Sigmoid colon (tissue), 7 donors: ENCODE measurements around the gene PSMG4. TPM values are rescaled to one million over a fixed set of nuclear protein-coding genes. Genes with fewer than 3 reads are reported as not detected.
A peak's percentile ranks its signal among the peaks of the same experiment; 100 is the strongest.

Experiments
- DNase-seq: peaks from one replicate; pipeline ENCODE4 v3.0.0-alpha.2; 2019
- H3K27ac ChIP-seq, 4 donors: fragments of 200-600 bp; sonication (generic); one replicate each; pipeline ENCODE4 v1.5.1; 2016 to 2019; ENCODE audit warnings: mild to moderate bottlenecking in 1 of 4
- H3K27me3 ChIP-seq, 3 donors: fragments of 200-600 bp; sonication (generic); one replicate each; pipeline ENCODE4 v1.5.1; 2019; ENCODE audit warnings: mild to moderate bottlenecking in 1 of 3
- H3K36me3 ChIP-seq, 4 donors: fragments of 200-600 bp; sonication (generic); one replicate each; pipeline ENCODE4 v1.5.1; 2016 to 2019
- H3K4me1 ChIP-seq, 4 donors: fragments of 200-600 bp; sonication (generic); one replicate each; pipeline ENCODE4 v1.5.1; 2017 to 2019
- H3K4me3 ChIP-seq, 4 donors: fragments of 200-600 bp; sonication (generic); one replicate each; pipeline ENCODE4 v1.5.1; 2017 to 2019; ENCODE audit warnings: mild to moderate bottlenecking in 2 of 4, moderate library complexity in 1 of 4
- H3K9me3 ChIP-seq, 4 donors: fragments of 200-600 bp in 3 of 4; sonication (generic) in 3 of 4; one replicate each; pipeline versions ENCODE4 v1.5.1 to v1.6.1; 2013 to 2019
- EP300 ChIP-seq, 4 donors: sonication (generic); formaldehyde crosslinking; IDR thresholded peaks; one replicate each; pipeline ENCODE4 v1.6.1; 2017; ENCODE audit warnings: antibody characterized with exemption in 4 of 4
- POLR2A ChIP-seq, 2 donors: fragments of 450-650 bp; IDR thresholded peaks; one replicate each; pipeline ENCODE4 v1.6.1; 2016; ENCODE audit warnings: antibody characterized with exemption in 2 of 2, mild to moderate bottlenecking in 2 of 2, moderate library complexity in 2 of 2
- POLR2AphosphoS5 ChIP-seq, 4 donors: sonication (generic); formaldehyde crosslinking; IDR thresholded peaks; one replicate each; pipeline ENCODE4 v1.6.1; 2017; ENCODE audit warnings: antibody characterized with exemption in 4 of 4
- WGBS, 2 donors: extraction: QIAGEN DNeasy Blood & Tissue Kit; methylation state at CpG; one replicate each; pipeline ENCODE4 v1.1.7; 2013; 5-methylcytosine and 5-hydroxymethylcytosine counted together
- intact Hi-C: fragments of 100-400 bp; cut with DNase I; formaldehyde crosslinking; loops from one replicate; pipeline ENCODE4 v1.15.1; 2023
- polyA plus RNA-seq, 3 donors: library from polyadenylated mRNA; stranded (reverse); fragments of 200-250 nt; gene quantifications; one replicate each; pipeline ENCODE4 v1.2.3, GENCODE V29; 2013
- total RNA-seq, 4 donors: library from RNA; depleted of rRNA; stranded (reverse); fragments of >200 nt; gene quantifications; one replicate each; pipeline ENCODE4 v1.1.0, GENCODE V29; 2016
- TF ChIP-seq, protein P1 (sequence below), 4 experiments: fragments of 450-650 bp in 3 of 4; fragments of 200-600 bp in 1 of 4; IDR thresholded peaks; one replicate each; pipeline ENCODE4 v1.5.1; 2016 to 2019; ENCODE audit warnings: antibody characterized with exemption in 4 of 4, mild to moderate bottlenecking in 3 of 4, moderate library complexity in 2 of 4
- donor health status: healthy with polysubstance abuse.
- donor health status: Bipolar disorder and iron deficiency.
- donor health status: healthy.

PSMG4 gene
- total and polyA plus RNA-seq, 7 donors: 14.6 to 39.0 (median 30.0) TPM

DNA sequence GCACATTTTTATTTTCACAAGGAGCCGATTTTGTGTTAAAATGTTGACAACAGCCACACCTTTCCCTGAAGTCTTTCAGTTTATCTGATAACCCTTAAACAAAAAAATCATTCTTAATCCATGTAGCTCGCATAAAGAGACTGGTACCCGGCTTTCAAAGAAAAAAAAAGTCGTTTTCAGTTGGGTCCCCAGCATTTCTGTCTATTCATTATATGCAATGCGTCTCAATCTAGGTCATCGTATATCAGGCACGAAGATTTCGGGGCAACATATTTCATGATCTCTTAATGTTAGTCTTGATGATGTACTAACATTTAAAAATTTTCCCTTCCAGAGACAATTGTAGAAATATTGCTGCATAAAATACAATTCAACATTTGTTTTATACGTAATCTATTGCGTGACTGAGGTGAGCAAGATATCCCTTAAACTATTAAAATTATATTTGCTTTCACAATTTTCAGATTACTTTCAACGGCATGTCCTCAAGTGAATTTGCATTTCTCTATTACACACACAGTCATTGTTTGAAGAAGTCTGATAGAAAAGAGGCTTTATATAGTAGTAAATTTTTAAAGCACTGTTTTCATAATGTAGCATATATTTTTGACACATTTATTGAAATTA lies 28.4 kb upstream of the PSMG4 start:
- TF ChIP-seq EP300 (IDR thresholded peaks at IDR 0.05): no peak
- TF ChIP-seq, protein P1, sequence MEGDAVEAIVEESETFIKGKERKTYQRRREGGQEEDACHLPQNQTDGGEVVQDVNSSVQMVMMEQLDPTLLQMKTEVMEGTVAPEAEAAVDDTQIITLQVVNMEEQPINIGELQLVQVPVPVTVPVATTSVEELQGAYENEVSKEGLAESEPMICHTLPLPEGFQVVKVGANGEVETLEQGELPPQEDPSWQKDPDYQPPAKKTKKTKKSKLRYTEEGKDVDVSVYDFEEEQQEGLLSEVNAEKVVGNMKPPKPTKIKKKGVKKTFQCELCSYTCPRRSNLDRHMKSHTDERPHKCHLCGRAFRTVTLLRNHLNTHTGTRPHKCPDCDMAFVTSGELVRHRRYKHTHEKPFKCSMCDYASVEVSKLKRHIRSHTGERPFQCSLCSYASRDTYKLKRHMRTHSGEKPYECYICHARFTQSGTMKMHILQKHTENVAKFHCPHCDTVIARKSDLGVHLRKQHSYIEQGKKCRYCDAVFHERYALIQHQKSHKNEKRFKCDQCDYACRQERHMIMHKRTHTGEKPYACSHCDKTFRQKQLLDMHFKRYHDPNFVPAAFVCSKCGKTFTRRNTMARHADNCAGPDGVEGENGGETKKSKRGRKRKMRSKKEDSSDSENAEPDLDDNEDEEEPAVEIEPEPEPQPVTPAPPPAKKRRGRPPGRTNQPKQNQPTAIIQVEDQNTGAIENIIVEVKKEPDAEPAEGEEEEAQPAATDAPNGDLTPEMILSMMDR (IDR thresholded peaks at IDR 0.05): no peak
- no peak for TF ChIP-seq POLR2A (IDR thresholded peaks at IDR 0.05)
- peak in 3 of 4 donors; percentile 39 to 59 (median 51) for TF ChIP-seq POLR2AphosphoS5 (IDR thresholded peaks at IDR 0.05)
- DNase-seq: no peak
- peak overlapping the region in 3 of 4 donors; percentile 82 to 91 (median 87) for H3K27ac ChIP-seq
- H3K4me1 ChIP-seq: peaks cover 0 to 58% (median 50%) of the 10 kb centered on the region in 4 donors
- no peaks in the 10 kb centered on the region for H3K36me3 ChIP-seq
- H3K4me3 ChIP-seq: peak overlapping the region; percentile 57 to 68 (median 62)
- intact Hi-C loops: loop anchor here (2.0 to 5.0 kb wide), 4 partner anchors 16 to 163 kb away; partner anchors contain the start of genes RIPK1 and TUBB2A
- 18 to 28% methylated on average over 11 of the region's 11 CpGs for WGBS, 2 donors
- peaks cover 19 to 70% (median 42%) of the 10 kb centered on the region in 3 donors for H3K27me3 ChIP-seq
- no peaks in the 10 kb centered on the region for H3K9me3 ChIP-seq

DNA sequence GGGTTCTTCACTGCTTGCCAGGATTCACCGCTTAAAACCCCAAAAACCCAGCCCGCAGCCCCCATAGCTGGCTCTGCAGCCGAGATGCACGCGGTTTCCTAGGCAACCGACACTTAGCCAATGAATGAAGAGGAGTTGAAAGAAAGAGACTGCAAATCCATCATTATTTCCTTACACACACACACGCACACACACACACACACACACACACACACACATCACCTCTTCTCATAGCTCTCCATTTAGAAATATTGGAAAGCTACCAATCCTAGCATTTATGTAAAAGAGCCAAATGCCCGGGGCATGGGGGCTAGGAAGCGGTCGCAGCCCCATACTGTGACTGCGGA lies 27.9 kb upstream of the PSMG4 start:
- intact Hi-C loops: loop anchor here (2.0 to 5.0 kb wide), 4 partner anchors 16 to 164 kb away; partner anchors contain the start of genes RIPK1 and TUBB2A
- TF ChIP-seq POLR2AphosphoS5 (IDR thresholded peaks at IDR 0.05) (no peak), POLR2A (IDR thresholded peaks at IDR 0.05) (no peak), EP300 (IDR thresholded peaks at IDR 0.05) (no peak)
- TF ChIP-seq, protein P1 (IDR thresholded peaks at IDR 0.05): no peak
- Histone ChIP-seq H3K27me3 (peaks cover 19 to 70% (median 42%) of the 10 kb centered on the region in 3 donors), H3K36me3 (no peaks in the 10 kb centered on the region), H3K4me3 (peak overlapping the region; percentile 57 to 68 (median 62)), H3K9me3 (no peaks in the 10 kb centered on the region), H3K27ac (peak overlapping the region; percentile 82 to 91 (median 89)), H3K4me1 (peaks cover 0 to 58% (median 50%) of the 10 kb centered on the region in 4 donors)
- WGBS, 2 donors: 4 to 5% methylated on average over 11 of the region's 11 CpGs
- no peak for DNase-seq

DNA sequence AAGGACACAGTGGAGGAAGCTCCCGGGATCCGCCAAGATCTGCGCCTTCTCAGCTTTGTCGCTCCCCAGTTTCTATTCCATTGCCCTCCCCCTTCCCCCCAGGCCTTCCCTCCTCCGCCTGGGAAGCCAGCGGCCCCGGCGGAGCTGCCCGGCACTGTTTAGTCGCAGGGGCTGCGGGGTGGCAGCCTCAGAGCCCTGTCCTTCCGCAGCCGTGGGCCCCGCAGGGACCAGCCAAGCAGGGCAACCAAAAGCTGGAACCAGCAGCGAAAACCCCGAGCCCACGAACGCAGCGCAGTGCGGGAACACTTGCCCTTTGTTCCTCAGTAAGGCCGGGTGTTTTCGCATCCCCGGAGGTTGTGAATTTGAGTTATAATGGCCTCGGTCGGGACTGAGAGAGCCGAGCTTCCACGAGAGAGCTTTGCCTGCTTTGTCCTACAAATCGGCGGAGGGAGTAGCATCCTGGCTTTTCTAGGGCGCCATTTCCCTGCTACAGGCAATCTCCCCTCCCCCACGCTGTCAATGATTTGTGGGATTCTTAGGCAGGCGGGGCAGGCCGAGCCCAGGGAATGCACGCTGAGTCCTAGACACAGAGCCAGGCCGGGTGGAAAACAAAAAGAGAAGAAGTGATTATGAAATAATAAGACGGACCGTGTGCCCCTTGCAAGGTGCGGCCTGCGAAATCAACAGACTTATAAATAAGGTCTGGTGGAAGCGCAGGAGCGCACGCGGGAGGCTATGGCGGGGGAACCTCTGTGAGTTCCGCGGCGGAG lies 27.3 kb upstream of the PSMG4 start:
- H3K36me3 ChIP-seq: no peaks in the 10 kb centered on the region
- no peaks in the 10 kb centered on the region for H3K9me3 ChIP-seq
- intact Hi-C loops: loop anchor here (2.0 to 5.0 kb wide), 4 partner anchors 15 to 164 kb away; partner anchors contain the start of genes RIPK1 and TUBB2A
- H3K27me3 ChIP-seq: peaks cover 19 to 70% (median 42%) of the 10 kb centered on the region in 3 donors
- peak overlapping the region; percentile 82 to 91 (median 89) for H3K27ac ChIP-seq
- peak; percentile 91 for DNase-seq
- H3K4me1 ChIP-seq: peaks cover 0 to 57% (median 49%) of the 10 kb centered on the region in 4 donors
- WGBS, 2 donors: 1 to 2% methylated on average over 47 of the region's 47 CpGs
- TF ChIP-seq POLR2AphosphoS5 (IDR thresholded peaks at IDR 0.05) (peak; percentile 50 to 83 (median 76)), POLR2A (IDR thresholded peaks at IDR 0.05) (peak in 1 of 2 donors; percentile 43), EP300 (IDR thresholded peaks at IDR 0.05) (peak in 1 of 4 donors; percentile 12)
- TF ChIP-seq, protein P1 (IDR thresholded peaks at IDR 0.05): no peak
- H3K4me3 ChIP-seq: peak overlapping the region; percentile 57 to 68 (median 62)

DNA sequence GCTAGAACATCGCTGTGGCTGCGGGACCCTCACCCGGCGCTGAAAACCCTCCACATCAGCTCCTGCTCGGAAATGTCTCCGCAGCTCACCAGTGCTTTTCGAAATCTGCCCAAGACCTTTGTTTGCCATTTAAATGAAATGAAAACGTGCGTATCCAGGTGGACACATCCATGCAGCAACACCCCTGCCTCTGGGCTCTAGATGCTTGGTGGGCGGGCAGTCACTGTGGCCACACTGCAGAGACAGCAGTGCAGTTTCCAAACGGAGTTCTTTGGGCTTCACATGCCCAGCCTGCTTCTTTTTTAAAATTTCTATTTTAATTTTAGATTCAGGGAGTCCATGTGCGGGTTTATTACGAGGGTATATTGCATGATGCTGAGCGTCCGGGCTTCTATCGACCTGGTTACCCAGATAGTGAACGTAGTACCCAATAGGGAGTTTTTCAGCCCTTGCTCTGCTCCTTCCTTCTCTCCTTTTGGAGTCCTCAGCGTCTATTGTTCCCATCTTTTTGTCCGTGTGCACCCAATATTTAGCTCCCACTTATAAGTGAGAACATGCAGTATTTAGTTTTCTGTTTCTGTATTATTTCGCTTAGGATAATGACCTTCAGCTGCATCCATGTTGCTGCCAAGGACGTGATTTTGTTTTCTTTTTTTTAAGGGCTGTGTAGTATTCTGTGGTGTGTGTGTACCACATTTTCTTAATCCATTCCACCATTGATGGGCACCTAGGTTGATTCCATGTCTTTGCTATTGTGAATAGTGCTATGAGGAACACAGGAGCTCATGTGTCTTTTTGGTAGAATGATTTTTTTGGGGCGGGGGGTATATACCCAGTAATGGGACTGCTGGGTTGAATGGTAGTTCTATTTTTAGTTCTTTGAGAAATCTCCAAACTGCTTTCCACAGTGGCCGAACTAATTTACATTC lies 26.5 kb upstream of the PSMG4 start:
- H3K27ac ChIP-seq: peak overlapping the region; percentile 82 to 91 (median 89)
- H3K36me3 ChIP-seq: no peaks in the 10 kb centered on the region
- WGBS, 2 donors: 19 to 26% methylated on average over 23 of the region's 23 CpGs
- H3K4me3 ChIP-seq: peak overlapping the region; percentile 57 to 68 (median 62)
- H3K27me3 ChIP-seq: peaks cover 19 to 63% (median 34%) of the 10 kb centered on the region in 3 donors
- no peak for TF ChIP-seq EP300 (IDR thresholded peaks at IDR 0.05)
- no peak for TF ChIP-seq POLR2A (IDR thresholded peaks at IDR 0.05)
- TF ChIP-seq, protein P1 (IDR thresholded peaks at IDR 0.05): no peak
- TF ChIP-seq POLR2AphosphoS5 (IDR thresholded peaks at IDR 0.05): no peak
- no peak for DNase-seq
- intact Hi-C loops: loop anchor here (5.0 kb wide), 2 partner anchors 105 to 165 kb away; partner anchors contain the start of gene RIPK1
- peaks cover 0 to 48% (median 40%) of the 10 kb centered on the region in 4 donors for H3K4me1 ChIP-seq
- H3K9me3 ChIP-seq: no peaks in the 10 kb centered on the region
